H9 (cell line): ENCODE results near the gene SPTBN2. TPM values are rescaled to one million over a fixed set of nuclear protein-coding genes. Genes with fewer than 3 reads are reported as not detected.

ENCODE experiments used
- DNase-seq: peaks from one replicate; pipeline ENCODE4 v3.0.0-alpha.2; 2017
- H2AFZ ChIP-seq: one replicate; pipeline ENCODE4 v1.6.1; 2013; ENCODE audit warnings: mild to moderate bottlenecking, low read length, control low read depth, moderate library complexity
- H2AK5ac ChIP-seq: 2 replicates; pipeline ENCODE4 v1.6.1; 2013; ENCODE audit warnings: low read length, control low read depth, mixed read lengths; ENCODE audit not compliant: insufficient read length
- H2BK120ac ChIP-seq: one replicate; pipeline ENCODE4 v1.6.1; 2013; ENCODE audit warnings: low read depth, mild to moderate bottlenecking, low read length, control low read depth, inconsistent platforms; ENCODE audit not compliant: poor library complexity, severe bottlenecking
- H2BK12ac ChIP-seq: 2 replicates; pipeline ENCODE4 v1.6.1; 2013; ENCODE audit warnings: low read length, control low read depth, mixed read lengths, low read depth; ENCODE audit not compliant: insufficient read length
- H2BK15ac ChIP-seq: 2 replicates; pipeline ENCODE4 v1.6.1; 2013; ENCODE audit warnings: low read depth, low read length, control low read depth
- H2BK20ac ChIP-seq: one replicate; pipeline ENCODE4 v1.6.1; 2013; ENCODE audit warnings: low read depth, mild to moderate bottlenecking, low read length, control low read depth, inconsistent platforms; ENCODE audit not compliant: poor library complexity, severe bottlenecking
- H2BK5ac ChIP-seq: 2 replicates; pipeline ENCODE4 v1.6.1; 2013; ENCODE audit warnings: low read length, control low read depth, mixed read lengths; ENCODE audit not compliant: insufficient read length
- H3K14ac ChIP-seq: 2 replicates; pipeline ENCODE4 v1.6.1; 2013; ENCODE audit warnings: low read length, control low read depth; ENCODE audit not compliant: insufficient read depth
- H3K18ac ChIP-seq: 2 replicates; pipeline ENCODE4 v1.6.1; 2013; ENCODE audit warnings: low read depth, mild to moderate bottlenecking, mixed read lengths, low read length, control low read depth; ENCODE audit not compliant: insufficient read length
- H3K23ac ChIP-seq: 2 replicates; pipeline ENCODE4 v1.6.1; 2013; ENCODE audit warnings: low read length, control low read depth, mixed read lengths, low read depth; ENCODE audit not compliant: insufficient read length
- H3K23me2 ChIP-seq: 2 replicates; pipeline ENCODE4 v1.6.1; 2013; ENCODE audit warnings: low read depth, mild to moderate bottlenecking, mixed read lengths, low read length, control low read depth; ENCODE audit not compliant: insufficient read length, poor library complexity, severe bottlenecking
- H3K27ac ChIP-seq: 2 replicates; pipeline ENCODE4 v1.5.1; 2013; ENCODE audit warnings: low read length, control low read depth, mixed read lengths, low read depth; ENCODE audit not compliant: insufficient read length
- H3K27me3 ChIP-seq: 2 replicates; pipeline ENCODE4 v1.6.1; 2013; ENCODE audit warnings: low read length, control low read depth, inconsistent platforms; ENCODE audit not compliant: insufficient read depth
- H3K4ac ChIP-seq: 2 replicates; pipeline ENCODE4 v1.6.1; 2013; ENCODE audit warnings: low read depth, mild to moderate bottlenecking, control low read depth, inconsistent platforms, low read length, moderate library complexity
- H3K4me1 ChIP-seq: 2 replicates; pipeline ENCODE4 v1.6.1; 2013; ENCODE audit warnings: low read length, control low read depth, inconsistent platforms; ENCODE audit not compliant: insufficient read depth
- H3K4me2 ChIP-seq: 2 replicates; pipeline ENCODE4 v1.6.1; 2013; ENCODE audit warnings: low read length, control low read depth, mixed read lengths; ENCODE audit not compliant: insufficient read length, insufficient read depth
- H3K56ac ChIP-seq: 2 replicates; pipeline ENCODE4 v1.6.1; 2013; ENCODE audit warnings: low read depth, mild to moderate bottlenecking, mixed read lengths, low read length, control low read depth; ENCODE audit not compliant: insufficient read length
- H3K79me1 ChIP-seq: 2 replicates; pipeline ENCODE4 v1.6.1; 2013; ENCODE audit warnings: low read depth, mild to moderate bottlenecking, moderate library complexity, low read length, control low read depth, inconsistent platforms; ENCODE audit not compliant: insufficient read depth, poor library complexity, severe bottlenecking
- H3K79me2 ChIP-seq: 2 replicates; pipeline ENCODE4 v1.6.1; 2013; ENCODE audit warnings: low read length, control low read depth, inconsistent platforms; ENCODE audit not compliant: insufficient read depth
- H3K9ac ChIP-seq: 2 replicates; pipeline ENCODE4 v1.6.1; 2013; ENCODE audit warnings: low read length, control low read depth, mixed read lengths; ENCODE audit not compliant: insufficient read length; ENCODE audit errors: extremely low read depth
- H3K9me3 ChIP-seq: one replicate; pipeline ENCODE4 v1.6.1; 2013; ENCODE audit warnings: low read depth, low read length, inconsistent platforms; ENCODE audit not compliant: control insufficient read depth
- H3T11ph ChIP-seq: one replicate; pipeline ENCODE4 v1.6.1; 2013; ENCODE audit warnings: mild to moderate bottlenecking, low read length, control low read depth, inconsistent platforms
- H4K20me1 ChIP-seq: one replicate; pipeline ENCODE4 v1.6.1; 2013; ENCODE audit not compliant: control insufficient read depth, insufficient read length, insufficient read depth
- H4K5ac ChIP-seq: 2 replicates; pipeline ENCODE4 v1.6.1; 2013; ENCODE audit warnings: low read depth, mild to moderate bottlenecking, mixed read lengths, low read length, control low read depth; ENCODE audit not compliant: insufficient read length
- H4K8ac ChIP-seq: replicated peaks from 2 replicates; pipeline ENCODE4 v1.6.1; 2013; ENCODE audit warnings: low read length, control low read depth, mixed read lengths, low read depth; ENCODE audit not compliant: insufficient read length
- H4K91ac ChIP-seq: 2 replicates; pipeline ENCODE4 v1.6.1; 2013; ENCODE audit warnings: low read depth, mild to moderate bottlenecking, moderate library complexity, mixed read lengths, low read length, control low read depth; ENCODE audit not compliant: insufficient read length
- H3K27ac Mint-ChIP-seq, 3 experiments: 2 replicates in 2 of 3; 3 replicates in 1 of 3; pipeline ENCODE4 v1.8.0; 2020 to 2021; ENCODE audit warnings: mixed read lengths in 3 of 3, mild to moderate bottlenecking in 1 of 3, moderate library complexity in 1 of 3
- H3K27me3 Mint-ChIP-seq: 2 replicates; pipeline ENCODE4 v1.8.0; 2021; ENCODE audit warnings: low read depth, mild to moderate bottlenecking, moderate library complexity, mixed read lengths
- H3K36me3 Mint-ChIP-seq, 3 experiments: 2 replicates in 2 of 3; 3 replicates in 1 of 3; pipeline ENCODE4 v1.8.0; 2020 to 2021; ENCODE audit warnings: low read depth in 3 of 3, mixed read lengths in 3 of 3; ENCODE audit not compliant: insufficient read depth in 1 of 3
- H3K4me1 Mint-ChIP-seq, 2 experiments: 2 replicates each; pipeline ENCODE4 v1.8.0; 2020; ENCODE audit warnings: mixed read lengths in 2 of 2
- H3K4me3 Mint-ChIP-seq, 2 experiments: 2 replicates in 1 of 2; 3 replicates in 1 of 2; pipeline ENCODE4 v1.8.0; 2020 to 2021; ENCODE audit warnings: mild to moderate bottlenecking in 2 of 2, mixed read lengths in 2 of 2, moderate library complexity in 1 of 2
- H3K9me3 Mint-ChIP-seq, 2 experiments: 2 replicates in 1 of 2; 3 replicates in 1 of 2; pipeline ENCODE4 v1.8.0; 2020; ENCODE audit warnings: mild to moderate bottlenecking in 2 of 2, mixed read lengths in 2 of 2, moderate library complexity in 1 of 2
- WGBS: extraction: QIAGEN DNeasy Blood & Tissue Kit; methylation state at CpG from one replicate; pipeline ENCODE4 v1.1.7; 2013; ENCODE audit warnings: missing lambda C conversion rate, low lambda C conversion rate, mixed read lengths; ENCODE audit not compliant: insufficient read length; ENCODE audit errors: extremely low coverage; 5-methylcytosine and 5-hydroxymethylcytosine counted together
- total RNA-seq: library from RNA; stranded (reverse); gene quantifications from 2 replicates; pipeline ENCODE4 v1.2.1, GENCODE V29; 2021
- TF ChIP-seq, protein P1 (sequence below): fragments of 200-600 bp; sonication (generic); conservative IDR thresholded peaks from 3 replicates; pipeline ENCODE4 v1.8.0; 2021; ENCODE audit warnings: antibody characterized with exemption, mild to moderate bottlenecking

Gene SPTBN2
- total RNA-seq, 1 experiment from 2014 or later = 80.4 TPM

DNA sequence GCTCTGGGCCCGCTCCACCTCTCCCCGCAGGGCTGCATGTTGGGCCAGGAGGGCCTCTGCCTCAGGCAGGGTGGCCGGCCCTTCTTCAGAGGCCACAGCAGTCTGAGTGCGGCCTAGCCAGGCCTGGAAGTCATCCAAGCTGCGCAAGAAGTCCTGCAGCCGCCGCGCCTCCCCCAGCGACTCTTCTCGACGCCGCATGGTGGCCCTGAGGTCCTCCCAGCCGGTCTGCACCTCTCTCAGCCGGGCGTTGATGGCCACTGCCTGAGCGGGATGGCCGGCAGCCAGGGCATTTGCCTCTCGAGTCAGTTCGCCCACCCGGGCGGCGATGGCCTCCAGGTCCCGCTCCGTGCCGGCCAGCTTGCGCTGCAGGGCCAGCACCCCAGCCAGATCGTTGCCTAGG is 28.3 kb downstream of the SPTBN2 start:
- H3K79me2 ChIP-seq = no peaks in the 10 kb centered on the region
- no peaks in the 10 kb centered on the region for H4K20me1 ChIP-seq
- no peak overlapping the region for H3K27ac ChIP-seq
- H3K4me2 ChIP-seq = no peak overlapping the region
- H2AK5ac ChIP-seq = no peak overlapping the region
- H3K79me1 ChIP-seq = no peaks in the 10 kb centered on the region
- H3K9ac ChIP-seq = no peak overlapping the region
- no peaks in the 10 kb centered on the region for H3K23me2 ChIP-seq
- no CpG with 5 or more reads among the region's 27 CpGs for WGBS
- H2BK5ac ChIP-seq = no peak overlapping the region
- H3K18ac ChIP-seq = no peak overlapping the region
- no peak overlapping the region for H4K5ac ChIP-seq
- no peaks in the 10 kb centered on the region for H3K27me3 ChIP-seq
- H3K27ac Mint-ChIP-seq = no peak overlapping the region
- H4K91ac ChIP-seq = no peak overlapping the region
- no peaks in the 10 kb centered on the region for H3K27me3 Mint-ChIP-seq
- H2AFZ ChIP-seq = no peak overlapping the region
- H2BK20ac ChIP-seq = no peak overlapping the region
- H3K4me3 Mint-ChIP-seq = no peak overlapping the region
- H3K9me3 Mint-ChIP-seq = no peaks in the 10 kb centered on the region
- no peak overlapping the region for H2BK120ac ChIP-seq
- H2BK12ac ChIP-seq = no peak overlapping the region
- no peak overlapping the region for H3K56ac ChIP-seq
- TF ChIP-seq, protein P1, sequence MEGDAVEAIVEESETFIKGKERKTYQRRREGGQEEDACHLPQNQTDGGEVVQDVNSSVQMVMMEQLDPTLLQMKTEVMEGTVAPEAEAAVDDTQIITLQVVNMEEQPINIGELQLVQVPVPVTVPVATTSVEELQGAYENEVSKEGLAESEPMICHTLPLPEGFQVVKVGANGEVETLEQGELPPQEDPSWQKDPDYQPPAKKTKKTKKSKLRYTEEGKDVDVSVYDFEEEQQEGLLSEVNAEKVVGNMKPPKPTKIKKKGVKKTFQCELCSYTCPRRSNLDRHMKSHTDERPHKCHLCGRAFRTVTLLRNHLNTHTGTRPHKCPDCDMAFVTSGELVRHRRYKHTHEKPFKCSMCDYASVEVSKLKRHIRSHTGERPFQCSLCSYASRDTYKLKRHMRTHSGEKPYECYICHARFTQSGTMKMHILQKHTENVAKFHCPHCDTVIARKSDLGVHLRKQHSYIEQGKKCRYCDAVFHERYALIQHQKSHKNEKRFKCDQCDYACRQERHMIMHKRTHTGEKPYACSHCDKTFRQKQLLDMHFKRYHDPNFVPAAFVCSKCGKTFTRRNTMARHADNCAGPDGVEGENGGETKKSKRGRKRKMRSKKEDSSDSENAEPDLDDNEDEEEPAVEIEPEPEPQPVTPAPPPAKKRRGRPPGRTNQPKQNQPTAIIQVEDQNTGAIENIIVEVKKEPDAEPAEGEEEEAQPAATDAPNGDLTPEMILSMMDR = no peak
- H3K4me1 ChIP-seq = no peaks in the 10 kb centered on the region
- H3K23ac ChIP-seq = no peak overlapping the region
- H3K4ac ChIP-seq = no peak overlapping the region
- DNase-seq = no peak
- H3K14ac ChIP-seq = no peak overlapping the region
- H3K4me1 Mint-ChIP-seq = no peaks in the 10 kb centered on the region
- peaks cover 19 to 79% (median 77%) of the 10 kb centered on the region in 3 experiments; a peak in 6 of 7 replicates for H3K36me3 Mint-ChIP-seq
- no peak overlapping the region for H4K8ac ChIP-seq
- H3K9me3 ChIP-seq = no peaks in the 10 kb centered on the region
- H2BK15ac ChIP-seq = no peak overlapping the region
- no peak overlapping the region for H3T11ph ChIP-seq
